Heart left ventricle (tissue), 16 donors: ENCODE data around the gene TEX29. TPM values are rescaled to one million over a fixed set of nuclear protein-coding genes. Genes with fewer than 3 reads are reported as not detected.

ENCODE experiments used
- ATAC-seq, 4 donors: fragments of 200-7000 bp; cut with Tn5 transposase; one replicate each; pipeline ENCODE4 v1.9.1; 2020 to 2022; ENCODE audit warnings: moderate library complexity in 4 of 4, mild to moderate bottlenecking in 3 of 4, moderate number of reproducible peaks in 1 of 4
- DNase-seq, 5 donors: peaks; one replicate each; pipeline ENCODE4 v3.0.0-alpha.2; 2020
- H3K27ac ChIP-seq, 12 donors: fragments of 200-600 bp; sonication (generic) in 4 of 12; one replicate each; pipeline versions ENCODE4 v1.5.0 to v1.8.0; 2016 to 2022; ENCODE audit warnings: mild to moderate bottlenecking in 2 of 12
- H3K27me3 ChIP-seq, 9 donors: fragments of 200-600 bp; sonication (generic) in 2 of 9; one replicate each; pipeline versions ENCODE4 v1.5.1 to v1.8.0; 2016 to 2022; ENCODE audit warnings: mild to moderate bottlenecking in 3 of 9
- H3K36me3 ChIP-seq, 9 donors: fragments of 200-600 bp; sonication (generic) in 2 of 9; one replicate each; pipeline versions ENCODE4 v1.5.0 to v1.8.0; 2018 to 2022; ENCODE audit warnings: mild to moderate bottlenecking in 2 of 9
- H3K4me1 ChIP-seq, 12 donors: fragments of 200-600 bp; sonication (generic) in 4 of 12; one replicate each; pipeline versions ENCODE4 v1.5.0 to v1.8.0; 2016 to 2022; ENCODE audit warnings: mild to moderate bottlenecking in 3 of 12
- H3K4me3 ChIP-seq, 12 donors: fragments of 200-600 bp; sonication (generic) in 4 of 12; one replicate each; pipeline versions ENCODE4 v1.5.0 to v1.8.0; 2017 to 2022; ENCODE audit warnings: mild to moderate bottlenecking in 9 of 12, moderate library complexity in 4 of 12
- H3K9me3 ChIP-seq, 12 donors: fragments of 200-600 bp; sonication (generic) in 4 of 12; one replicate each; pipeline versions ENCODE4 v1.5.0 to v1.8.0; 2016 to 2022; ENCODE audit warnings: mild to moderate bottlenecking in 1 of 12
- CTCF ChIP-seq, 12 donors: fragments of 200-600 bp; sonication (generic) in 4 of 12; IDR thresholded peaks; one replicate each; pipeline versions ENCODE4 v1.5.0 to v1.8.0; 2018 to 2022; ENCODE audit warnings: antibody characterized with exemption in 12 of 12, mild to moderate bottlenecking in 5 of 12
- POLR2A ChIP-seq, 2 donors: fragments of 450-650 bp; IDR thresholded peaks; one replicate each; pipeline ENCODE4 v1.6.1; 2017; ENCODE audit warnings: antibody characterized with exemption in 2 of 2, mild to moderate bottlenecking in 2 of 2, moderate library complexity in 2 of 2
- WGBS, 4 donors: extraction: QIAGEN DNeasy Blood & Tissue Kit in 2 of 4; methylation state at CpG; one replicate each; pipeline versions ENCODE4 v1.1.5 to v1.1.7; 2013 to 2018; 5-methylcytosine and 5-hydroxymethylcytosine counted together
- intact Hi-C, 10 donors: fragments of 100-400 bp; cut with DNase I; formaldehyde crosslinking; loops; one replicate each; pipeline versions ENCODE4 v1.11.1 to v1.14.2; 2022
- polyA plus RNA-seq, 2 donors: library from polyadenylated mRNA; stranded (reverse); fragments of 200-250 nt; gene quantifications; one replicate each; pipeline ENCODE4 v1.2.3, GENCODE V29; 2013
- total RNA-seq, 9 donors: library from RNA; depleted of rRNA in 2 of 9; stranded (reverse); fragments of >200 nt in 2 of 9; fragmentation: NEBNext Ultra II Directional in 3 of 9; extraction: Animal tissue kit (Norgen Biotek cat#: 25700) in 3 of 9; gene quantifications; one replicate each; pipeline versions ENCODE4 v1.1.0 to v1.2.4, GENCODE V29; 2016 to 2023
- donor health status: ischemic (EF 13 %, LVEDD 7.1; RV severe dilation, severe dysfunction).
- donor health status: healthy with polysubstance abuse.
- donor health status: DM: no; HTN: yes; CAD: no.
- donor health status: DM: no; HTN: no; CAD: no.
- donor health status: ischemic (EF 25% LVEDD 6.9; RV normal size, moderate dysfunction).
- donor health status: ischemic (EF 25% LVEDD 5.7; RV mildly dilated, moderate dysfunction).
- donor health status: healthy.
- donor health status: DM: yes; HTN: yes; CAD: no.
- donor health status: ischemic (EF 35%, LVEDD 5.7; RV mildly dilated, moderate dysfunction).
- donor health status: nonischemic (EF 11% LVEDD 7.7; RV severe dilation, severe dysfunction).
- donor health status: DM: yes; HTN: yes; CAD: no.
- donor health status: PGD.
- donor health status: ischemic (EF 29% LVEDD 5.4; RV normal size, mild dysfunction).
- donor health status: nonischemic (EF 23%, LVEDD 6.1; RV moderate dilation, normal function).

Gene TEX29
- total and polyA plus RNA-seq, 11 donors: 0.15 to 0.57 (median 0.35) TPM; not detected in 6

GRCh38 chr13:111343186-111343805 lies 22.9 kb downstream of the TEX29 start:
- Histone ChIP-seq H3K27ac (no peak overlapping the region), H3K27me3 (no peaks in the 10 kb centered on the region), H3K9me3 (no peaks in the 10 kb centered on the region), H3K4me3 (no peak overlapping the region), H3K36me3 (no peaks in the 10 kb centered on the region), H3K4me1 (no peaks in the 10 kb centered on the region)
- intact Hi-C loops: no loop called here
- no peak for DNase-seq
- TF ChIP-seq POLR2A (IDR thresholded peaks at IDR 0.05) (no peak), CTCF (IDR thresholded peaks at IDR 0.05) (no peak)
- 71 to 89% (median 85%) methylated on average over 11 of the region's 11 CpGs for WGBS, 4 donors
- ATAC-seq: no peak

GRCh38 chr13:111344471-111345191 lies 24.2 kb downstream of the TEX29 start:
- intact Hi-C loops: no loop called here
- DNase-seq (no peak), ATAC-seq (peak in 3 of 4 donors; percentile 47 to 59 (median 53))
- TF ChIP-seq POLR2A (IDR thresholded peaks at IDR 0.05): no peak
- peak in 1 of 12 donors; percentile 15 for TF ChIP-seq CTCF (IDR thresholded peaks at IDR 0.05)
- H3K4me1 ChIP-seq: no peaks in the 10 kb centered on the region
- H3K27me3 ChIP-seq: no peaks in the 10 kb centered on the region
- WGBS, 4 donors: 68 to 79% (median 76%) methylated on average over 18 to 25 of the region's 25 CpGs
- no peaks in the 10 kb centered on the region for H3K9me3 ChIP-seq
- H3K4me3 ChIP-seq: no peak overlapping the region
- H3K27ac ChIP-seq: no peak overlapping the region
- no peaks in the 10 kb centered on the region for H3K36me3 ChIP-seq

- no peak for ATAC-seq
- 90 to 93% (median 91%) methylated on average over 10 to 11 of the region's 11 CpGs for WGBS, 4 donors
- intact Hi-C loops: no loop called here
Measured at GRCh38 chr13:111345682-111346081, 25.2 kb downstream of the TEX29 start.

More at GRCh38 chr13:111345682-111346081, 25.2 kb downstream of the TEX29 start:
- no peak for TF ChIP-seq POLR2A (IDR thresholded peaks at IDR 0.05)
- TF ChIP-seq CTCF (IDR thresholded peaks at IDR 0.05): no peak
- no peaks in the 10 kb centered on the region for H3K36me3 ChIP-seq
- H3K27me3 ChIP-seq: no peaks in the 10 kb centered on the region
- no peaks in the 10 kb centered on the region for H3K4me1 ChIP-seq
- no peaks in the 10 kb centered on the region for H3K9me3 ChIP-seq
- H3K4me3 ChIP-seq: no peak overlapping the region
- DNase-seq: no peak
- no peak overlapping the region for H3K27ac ChIP-seq
